ENCODE results near the gene HDGFL2.

HDGFL2 gene

DNA sequence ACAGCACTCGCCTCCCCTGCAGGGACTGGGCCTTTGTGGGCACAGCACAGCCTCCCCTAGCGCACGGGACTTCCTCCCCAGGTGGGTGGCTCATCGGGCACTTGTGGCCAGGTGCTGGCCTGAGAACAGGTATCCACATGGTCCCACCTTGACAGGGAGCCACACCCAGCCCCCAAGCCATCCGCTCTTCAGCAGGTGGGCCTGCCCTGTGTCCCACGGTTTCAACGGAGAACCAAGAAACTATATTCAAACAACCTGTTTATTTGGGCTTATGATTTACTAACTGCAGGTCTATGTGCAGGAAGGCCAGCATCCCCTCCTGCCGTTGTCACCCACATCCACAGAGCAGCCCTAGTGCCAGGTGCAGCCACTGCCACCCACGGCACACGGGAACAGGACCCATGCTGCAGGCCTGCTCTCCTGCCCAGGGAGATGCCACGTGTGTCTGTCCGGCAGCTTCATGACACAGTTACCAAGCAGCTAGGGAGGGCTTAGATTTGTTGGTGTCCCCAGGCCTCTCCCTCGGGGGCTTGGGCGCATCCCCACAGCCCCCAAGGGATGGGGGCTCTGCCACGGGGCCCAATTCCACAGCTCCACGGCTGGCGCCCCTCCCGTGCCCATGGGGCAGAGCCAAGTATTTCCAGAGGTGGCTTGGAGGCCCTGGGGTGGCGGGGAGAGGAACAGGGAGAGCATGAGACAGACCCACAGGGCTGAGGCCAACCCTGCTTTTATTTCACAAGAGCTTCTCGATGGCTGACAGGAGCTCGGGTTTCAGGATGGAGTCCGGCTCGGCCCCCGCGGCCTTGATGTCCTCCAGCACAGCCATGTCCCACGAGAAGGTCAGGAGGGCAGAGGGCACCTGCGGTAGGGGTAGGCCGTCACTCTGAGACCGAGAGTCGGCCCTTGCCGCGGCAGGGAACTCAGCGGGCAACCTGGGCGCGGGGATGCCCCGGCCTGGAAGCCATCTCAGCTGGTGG lies 27.0 kb upstream of the HDGFL2 start:
- Histone ChIP-seq H3K27me3 (ENCODE audit: control insufficient read depth, insufficient read depth, low read length) (no peaks in the 10 kb centered on the region), H3K79me2 (no peaks in the 10 kb centered on the region), H3K4me1 (no peaks in the 10 kb centered on the region), H3K27ac (no peak overlapping the region), H2AFZ (no peak overlapping the region), H3K36me3 (ENCODE audit: control insufficient read depth, insufficient read depth, low read length) (no peaks in the 10 kb centered on the region), H3K4me3 (ENCODE audit: low read depth, low read length) (no peak overlapping the region), H3K4me2 (ENCODE audit: low read length) (no peak overlapping the region), H3K9ac (no peak overlapping the region), H3K9me3 (ENCODE audit: control insufficient read depth, low read length) (no peaks in the 10 kb centered on the region)
- TF ChIP-seq, protein P1, sequence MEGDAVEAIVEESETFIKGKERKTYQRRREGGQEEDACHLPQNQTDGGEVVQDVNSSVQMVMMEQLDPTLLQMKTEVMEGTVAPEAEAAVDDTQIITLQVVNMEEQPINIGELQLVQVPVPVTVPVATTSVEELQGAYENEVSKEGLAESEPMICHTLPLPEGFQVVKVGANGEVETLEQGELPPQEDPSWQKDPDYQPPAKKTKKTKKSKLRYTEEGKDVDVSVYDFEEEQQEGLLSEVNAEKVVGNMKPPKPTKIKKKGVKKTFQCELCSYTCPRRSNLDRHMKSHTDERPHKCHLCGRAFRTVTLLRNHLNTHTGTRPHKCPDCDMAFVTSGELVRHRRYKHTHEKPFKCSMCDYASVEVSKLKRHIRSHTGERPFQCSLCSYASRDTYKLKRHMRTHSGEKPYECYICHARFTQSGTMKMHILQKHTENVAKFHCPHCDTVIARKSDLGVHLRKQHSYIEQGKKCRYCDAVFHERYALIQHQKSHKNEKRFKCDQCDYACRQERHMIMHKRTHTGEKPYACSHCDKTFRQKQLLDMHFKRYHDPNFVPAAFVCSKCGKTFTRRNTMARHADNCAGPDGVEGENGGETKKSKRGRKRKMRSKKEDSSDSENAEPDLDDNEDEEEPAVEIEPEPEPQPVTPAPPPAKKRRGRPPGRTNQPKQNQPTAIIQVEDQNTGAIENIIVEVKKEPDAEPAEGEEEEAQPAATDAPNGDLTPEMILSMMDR (IDR thresholded peaks at IDR 0.05), result no peak

DNA sequence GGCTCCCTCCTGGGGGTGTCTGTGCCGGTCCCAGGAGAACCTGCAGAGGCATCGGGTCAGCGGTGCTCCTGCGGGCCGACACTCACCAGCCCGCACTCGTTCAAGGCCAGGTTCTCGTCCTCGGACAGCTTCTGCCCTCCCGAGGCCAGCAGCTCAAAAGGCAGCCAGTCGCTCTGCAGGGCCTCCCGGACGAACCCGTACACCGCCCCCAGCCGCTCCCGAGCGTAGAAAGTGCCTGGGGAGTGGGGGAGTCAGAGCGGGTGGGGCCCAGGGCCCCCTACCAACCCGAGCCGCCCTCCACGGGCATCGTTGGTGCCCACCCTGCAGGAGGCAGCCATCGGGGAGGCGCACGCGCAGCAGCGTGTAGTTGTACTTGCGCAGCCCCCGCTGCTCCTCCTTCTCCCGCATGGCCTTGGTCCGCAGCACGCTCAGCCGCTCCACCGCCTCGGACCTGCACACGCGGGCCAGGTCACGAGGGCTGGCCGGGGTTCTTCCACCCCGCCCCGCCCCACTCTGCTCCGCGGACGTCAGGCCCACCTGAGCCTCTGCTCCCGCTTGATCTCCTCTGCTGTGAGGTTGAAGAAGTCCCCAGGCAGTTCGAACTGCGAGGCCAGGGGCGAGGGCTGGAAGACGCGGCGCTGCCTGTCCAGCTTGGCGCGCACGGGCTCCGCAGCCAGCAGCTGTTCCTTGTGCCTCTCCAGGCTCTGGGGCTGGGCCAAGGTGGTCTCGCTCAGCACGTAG lies 26.0 kb upstream of the HDGFL2 start:
- Histone ChIP-seq H3K9ac (no peak overlapping the region), H3K27ac (no peak overlapping the region), H3K4me2 (ENCODE audit: low read length) (no peak overlapping the region), H3K36me3 (ENCODE audit: control insufficient read depth, insufficient read depth, low read length) (no peaks in the 10 kb centered on the region), H3K27me3 (ENCODE audit: control insufficient read depth, insufficient read depth, low read length) (no peaks in the 10 kb centered on the region), H3K9me3 (ENCODE audit: control insufficient read depth, low read length) (no peaks in the 10 kb centered on the region), H3K79me2 (no peaks in the 10 kb centered on the region), H3K4me3 (ENCODE audit: low read depth, low read length) (no peak overlapping the region), H3K4me1 (no peaks in the 10 kb centered on the region), H2AFZ (no peak overlapping the region)
- TF ChIP-seq, protein P1 (IDR thresholded peaks at IDR 0.05), result no peak

DNA sequence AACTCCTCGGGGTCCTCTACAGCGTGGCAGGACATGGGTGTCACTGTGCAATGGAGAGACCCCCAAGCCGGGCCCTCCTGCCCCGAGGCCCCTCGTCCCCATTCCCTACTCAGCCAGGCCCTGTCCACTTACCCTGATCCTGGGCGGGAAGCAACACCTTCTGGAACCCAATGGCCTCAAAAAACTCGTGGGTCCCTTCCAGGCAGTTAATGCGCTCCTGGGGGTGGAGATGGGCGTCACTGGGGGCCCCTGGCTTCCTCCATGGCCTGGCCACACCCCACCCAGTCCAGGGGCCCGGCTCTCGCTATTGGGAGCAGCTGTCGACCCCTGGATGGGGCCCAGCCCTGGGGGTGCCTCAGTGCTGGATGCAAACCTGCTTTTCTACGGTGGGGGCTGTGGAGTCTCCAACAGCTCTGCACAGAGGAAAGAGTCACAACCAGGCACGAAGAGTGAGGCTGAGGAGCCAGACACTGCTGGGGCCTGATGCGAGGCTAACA lies 25.3 kb upstream of the HDGFL2 start:
- Histone ChIP-seq H3K27ac (no peak overlapping the region), H3K9ac (no peak overlapping the region), H2AFZ (no peak overlapping the region), H3K4me1 (no peaks in the 10 kb centered on the region), H3K9me3 (ENCODE audit: control insufficient read depth, low read length) (no peaks in the 10 kb centered on the region), H3K4me2 (ENCODE audit: low read length) (no peak overlapping the region), H3K36me3 (ENCODE audit: control insufficient read depth, insufficient read depth, low read length) (no peaks in the 10 kb centered on the region), H3K27me3 (ENCODE audit: control insufficient read depth, insufficient read depth, low read length) (no peaks in the 10 kb centered on the region), H3K79me2 (no peaks in the 10 kb centered on the region), H3K4me3 (ENCODE audit: low read depth, low read length) (no peak overlapping the region)
- TF ChIP-seq, protein P1 (IDR thresholded peaks at IDR 0.05), result no peak

DNA sequence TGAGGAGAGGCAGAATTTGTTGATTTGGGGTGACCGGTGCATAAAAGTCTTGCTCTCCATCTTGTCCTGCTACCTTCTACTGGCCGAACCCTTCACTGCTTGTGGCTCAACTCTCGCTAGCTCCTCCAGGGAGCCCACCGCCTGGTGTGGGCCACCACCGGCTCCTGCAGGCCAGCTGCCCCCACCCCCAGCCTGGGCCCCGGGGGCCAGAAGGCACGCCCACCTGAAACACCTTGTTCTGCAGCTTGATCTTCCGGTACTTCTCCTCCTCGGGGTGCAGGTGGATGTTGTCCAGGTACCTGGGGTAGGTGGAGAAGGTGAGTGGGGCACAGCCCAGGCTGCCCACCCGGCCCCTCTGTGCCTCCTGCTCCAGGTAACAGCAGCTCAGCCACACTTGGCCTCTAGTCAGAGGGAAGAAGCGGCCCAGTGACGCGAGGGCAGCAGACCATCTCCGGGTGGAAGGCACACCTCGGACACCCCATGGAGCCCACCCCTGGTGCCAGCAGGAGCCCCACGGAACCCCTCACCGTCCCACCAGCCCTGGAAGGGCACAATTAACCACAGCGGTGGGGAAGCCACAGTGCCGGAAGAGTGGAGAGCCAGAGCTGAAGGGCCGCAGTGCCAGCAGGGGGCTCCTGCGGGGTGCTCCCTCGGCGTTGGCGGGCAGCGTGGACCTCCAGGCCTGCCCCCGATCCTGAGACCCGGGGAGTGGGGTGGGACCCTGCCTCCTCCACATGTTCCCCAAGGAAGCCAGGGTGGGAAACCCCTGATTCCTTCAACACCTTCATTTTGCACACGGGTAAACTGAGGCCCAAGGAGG lies 24.6 kb upstream of the HDGFL2 start:
- Histone ChIP-seq H3K4me2 (ENCODE audit: low read length) (no peak overlapping the region), H3K36me3 (ENCODE audit: control insufficient read depth, insufficient read depth, low read length) (no peaks in the 10 kb centered on the region), H3K9ac (no peak overlapping the region), H3K27ac (no peak overlapping the region), H3K79me2 (no peaks in the 10 kb centered on the region), H3K9me3 (ENCODE audit: control insufficient read depth, low read length) (no peaks in the 10 kb centered on the region), H3K27me3 (ENCODE audit: control insufficient read depth, insufficient read depth, low read length) (no peaks in the 10 kb centered on the region), H3K4me3 (ENCODE audit: low read depth, low read length) (no peak overlapping the region), H3K4me1 (no peaks in the 10 kb centered on the region), H2AFZ (no peak overlapping the region)
- TF ChIP-seq, protein P1 (IDR thresholded peaks at IDR 0.05), result no peak

Measured in parathyroid adenoma (tissue), 2 donors.